ENCODE measurements around the gene ANKLE1. TPM values are rescaled to one million over a fixed set of nuclear protein-coding genes. Genes with fewer than 3 reads are reported as not detected.
A peak's percentile ranks its signal among the peaks of the same experiment; 100 is the strongest.

ANKLE1 gene
- polyA plus RNA-seq, 4 donors = 0.86 to 2.3 (median 1.3) TPM

DNA sequence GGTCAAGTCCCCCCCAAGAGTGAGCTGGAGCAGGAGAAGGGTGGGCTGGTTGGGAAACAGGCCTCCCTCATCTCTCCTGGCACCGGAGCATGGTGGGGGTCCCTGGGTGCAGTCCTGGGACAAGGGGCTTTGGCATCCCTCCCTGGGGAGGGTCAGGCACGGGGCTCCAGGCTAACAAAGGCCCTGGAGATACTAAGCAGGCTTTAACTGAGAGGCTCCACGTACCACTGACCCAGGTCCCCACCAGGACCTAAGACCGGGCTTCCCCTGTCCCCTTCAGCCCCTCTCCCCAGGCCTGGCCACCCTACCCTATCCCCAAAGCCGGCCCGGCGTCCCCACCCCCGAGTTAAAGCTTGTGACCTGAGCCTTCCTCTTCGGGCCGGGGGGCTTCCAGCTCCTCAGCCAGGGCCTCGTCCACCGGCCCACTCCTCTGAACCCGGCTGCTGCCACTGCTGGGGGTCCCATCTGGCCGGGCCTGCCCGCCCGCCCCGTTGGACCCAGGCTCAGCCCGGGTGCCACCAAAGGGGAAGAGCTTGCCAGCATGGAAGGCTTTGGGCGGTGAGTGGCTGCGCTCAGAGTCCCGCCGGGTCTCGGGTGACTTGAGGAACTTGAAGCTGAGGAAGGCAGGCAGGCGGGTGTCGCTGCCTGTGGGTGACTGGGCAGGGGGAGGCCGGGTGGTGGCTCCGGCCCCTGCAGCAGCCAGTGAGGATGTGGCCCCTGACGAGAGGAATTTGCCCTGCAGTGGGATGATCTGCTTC lies 42.8 kb downstream of the ANKLE1 start:
- DNase-seq (ENCODE audit: low read depth in 4 of 4, low spot score in 2 of 4) = no peak

DNA sequence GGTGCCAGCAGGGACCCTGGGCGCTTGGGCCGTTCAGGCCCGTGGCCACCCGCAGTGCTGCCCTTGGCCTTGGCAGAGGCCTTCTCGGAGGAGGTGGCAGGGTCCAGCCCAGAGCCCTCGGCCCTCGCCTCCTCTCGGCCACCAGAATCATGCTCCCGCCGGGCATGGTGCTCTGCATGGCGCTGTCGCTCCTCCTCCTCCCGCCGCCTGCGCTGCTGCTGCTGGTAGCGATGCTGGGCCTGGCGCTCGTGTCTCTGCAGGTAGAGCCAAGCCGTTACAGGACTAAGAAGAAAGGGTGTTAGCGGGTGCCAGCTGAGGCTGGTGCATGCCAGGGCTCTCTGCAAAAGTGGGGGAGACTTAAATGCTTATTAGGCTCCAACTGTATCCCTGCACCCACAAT lies 43.4 kb downstream of the ANKLE1 start:
- DNase-seq (ENCODE audit: low read depth in 4 of 4, low spot score in 2 of 4) = no peak

- no peak for DNase-seq (ENCODE audit: low read depth in 4 of 4, low spot score in 2 of 4)
Measured at GRCh38 chr19:17325881-17326594, 44.3 kb downstream of the ANKLE1 start.

- DNase-seq (ENCODE audit: low read depth in 4 of 4, low spot score in 2 of 4) = no peak
Measured at GRCh38 chr19:17326595-17326966, 44.9 kb downstream of the ANKLE1 start.

DNA sequence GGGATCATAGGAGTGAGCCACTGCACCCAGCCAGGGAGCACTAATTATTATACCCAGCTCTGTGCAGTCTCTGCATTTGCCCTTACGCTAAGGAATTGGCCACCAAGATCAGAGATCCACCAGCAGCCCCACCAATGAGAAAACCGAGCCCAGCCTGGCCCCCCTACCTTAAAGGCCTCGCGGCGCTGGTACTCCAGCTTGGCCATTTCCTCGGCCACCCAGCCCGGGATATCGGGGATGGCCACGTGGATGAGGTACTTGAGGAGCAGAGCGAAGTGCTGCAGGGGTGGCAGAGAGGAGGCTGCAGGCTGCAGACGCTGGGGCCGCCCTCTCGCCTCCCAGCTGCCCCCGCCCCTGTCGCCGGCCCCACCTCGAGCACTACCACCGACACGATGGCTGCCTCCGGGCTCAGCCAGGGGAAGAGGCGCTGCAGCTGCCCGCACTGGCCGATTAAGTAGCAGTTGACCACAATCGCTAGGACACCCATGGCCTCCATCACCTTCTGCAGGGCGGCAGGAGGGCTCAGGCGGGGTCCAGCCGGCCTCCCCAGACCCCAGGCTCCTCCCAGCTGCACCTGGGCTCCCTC lies 45.5 kb downstream of the ANKLE1 start:
- DNase-seq (ENCODE audit: low read depth in 4 of 4, low spot score in 2 of 4) = no peak

- DNase-seq (ENCODE audit: low read depth in 4 of 4, low spot score in 2 of 4) = peak in 1 of 4 donors; percentile 66
Measured at GRCh38 chr19:17327654-17328516, 46.2 kb downstream of the ANKLE1 start.

DNA sequence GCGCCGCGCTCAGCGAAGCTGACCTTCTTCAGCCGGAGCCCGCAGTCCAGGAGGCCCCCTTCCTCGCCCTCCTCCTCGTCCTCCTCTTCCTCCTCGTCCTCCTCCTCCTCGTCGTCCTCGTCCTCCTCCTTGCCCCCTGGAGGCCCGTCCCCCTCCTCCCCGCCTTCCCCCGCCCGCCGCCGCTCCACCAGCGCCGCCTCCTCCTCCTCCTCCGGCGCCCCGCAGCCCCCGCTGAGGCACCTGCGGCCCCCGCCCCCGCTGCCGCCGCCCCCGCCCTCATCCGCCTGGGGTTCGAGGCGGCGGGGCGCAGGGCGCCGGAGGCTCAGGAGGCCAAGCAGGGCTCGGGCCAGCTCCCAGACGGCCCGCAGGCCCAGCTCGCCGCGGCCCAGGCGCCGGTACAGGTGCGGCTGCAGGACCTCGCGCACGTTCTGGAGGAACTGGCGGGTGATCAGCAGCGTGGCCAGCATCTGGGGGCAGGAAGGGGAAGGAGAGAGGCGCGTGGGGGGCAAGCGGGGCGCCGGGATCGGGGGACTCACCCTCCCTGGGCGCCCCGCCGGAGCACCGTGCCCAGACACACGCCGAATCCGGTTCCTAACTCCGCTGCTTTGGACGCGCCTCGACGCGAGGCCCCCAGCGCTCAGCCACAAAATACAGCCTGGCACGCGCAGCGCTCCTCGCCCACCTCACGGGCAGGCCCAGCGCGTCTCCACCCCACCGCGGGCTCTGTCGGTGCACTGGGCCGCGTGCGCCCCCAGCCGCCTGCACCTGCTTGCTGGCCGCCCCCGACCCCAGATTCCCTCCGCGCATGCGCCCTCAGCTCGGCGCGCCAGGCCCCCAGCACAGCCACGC lies 47.0 kb downstream of the ANKLE1 start:
- no peak for DNase-seq (ENCODE audit: low read depth in 4 of 4, low spot score in 2 of 4)

- DNase-seq (ENCODE audit: low read depth in 4 of 4, low spot score in 2 of 4) = no peak
Measured at GRCh38 chr19:17329366-17330261, 47.9 kb downstream of the ANKLE1 start.

- DNase-seq (ENCODE audit: low read depth in 4 of 4, low spot score in 2 of 4) = no peak
Measured at GRCh38 chr19:17330262-17331044, 48.8 kb downstream of the ANKLE1 start.

DNA sequence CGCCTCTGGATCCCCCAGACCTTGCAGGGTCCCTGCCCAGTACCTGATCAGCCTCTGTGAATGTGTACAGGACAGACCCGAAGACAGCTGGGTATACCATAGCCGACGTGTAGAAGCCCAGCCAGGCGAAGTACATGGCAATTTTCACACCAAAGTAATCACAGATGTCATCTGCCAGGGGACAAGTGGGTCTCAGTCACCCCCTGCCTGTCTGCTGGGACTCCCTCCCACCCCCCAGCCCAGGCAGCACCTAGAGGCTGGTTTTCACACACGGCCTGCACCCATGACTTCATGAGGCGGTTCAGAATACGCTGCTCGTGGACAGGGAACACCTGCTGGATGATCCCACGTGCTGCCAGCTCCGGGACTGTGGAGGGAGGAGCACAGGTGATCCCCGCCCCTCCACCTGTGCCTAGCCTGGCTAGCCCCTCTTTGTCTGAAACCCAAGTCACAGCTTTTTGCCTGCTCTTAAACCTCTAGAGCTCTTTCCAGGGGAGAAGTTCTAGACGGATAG lies 49.4 kb downstream of the ANKLE1 start:
- no peak for DNase-seq (ENCODE audit: low read depth in 4 of 4, low spot score in 2 of 4)

DNA sequence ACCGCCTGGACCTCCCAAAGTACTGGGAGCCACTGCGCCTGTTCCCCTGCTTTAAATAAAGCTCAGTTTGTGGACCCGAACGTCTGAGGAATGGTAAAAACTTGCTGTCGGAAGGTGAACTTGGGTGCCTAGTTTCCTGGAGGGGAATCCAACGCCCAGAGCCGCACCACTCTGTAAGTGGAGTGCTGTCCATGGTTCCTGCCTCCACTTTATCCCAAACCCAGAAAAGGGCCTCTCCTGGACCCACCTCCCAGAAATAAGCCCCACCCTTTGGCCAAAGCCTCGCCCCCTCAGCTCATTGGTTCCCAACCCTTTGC lies 50.6 kb downstream of the ANKLE1 start:
- DNase-seq (ENCODE audit: low read depth in 4 of 4, low spot score in 2 of 4) = no peak

- DNase-seq (ENCODE audit: low read depth in 4 of 4, low spot score in 2 of 4) = no peak
Measured at GRCh38 chr19:17332677-17333581, 51.2 kb downstream of the ANKLE1 start.

DNA sequence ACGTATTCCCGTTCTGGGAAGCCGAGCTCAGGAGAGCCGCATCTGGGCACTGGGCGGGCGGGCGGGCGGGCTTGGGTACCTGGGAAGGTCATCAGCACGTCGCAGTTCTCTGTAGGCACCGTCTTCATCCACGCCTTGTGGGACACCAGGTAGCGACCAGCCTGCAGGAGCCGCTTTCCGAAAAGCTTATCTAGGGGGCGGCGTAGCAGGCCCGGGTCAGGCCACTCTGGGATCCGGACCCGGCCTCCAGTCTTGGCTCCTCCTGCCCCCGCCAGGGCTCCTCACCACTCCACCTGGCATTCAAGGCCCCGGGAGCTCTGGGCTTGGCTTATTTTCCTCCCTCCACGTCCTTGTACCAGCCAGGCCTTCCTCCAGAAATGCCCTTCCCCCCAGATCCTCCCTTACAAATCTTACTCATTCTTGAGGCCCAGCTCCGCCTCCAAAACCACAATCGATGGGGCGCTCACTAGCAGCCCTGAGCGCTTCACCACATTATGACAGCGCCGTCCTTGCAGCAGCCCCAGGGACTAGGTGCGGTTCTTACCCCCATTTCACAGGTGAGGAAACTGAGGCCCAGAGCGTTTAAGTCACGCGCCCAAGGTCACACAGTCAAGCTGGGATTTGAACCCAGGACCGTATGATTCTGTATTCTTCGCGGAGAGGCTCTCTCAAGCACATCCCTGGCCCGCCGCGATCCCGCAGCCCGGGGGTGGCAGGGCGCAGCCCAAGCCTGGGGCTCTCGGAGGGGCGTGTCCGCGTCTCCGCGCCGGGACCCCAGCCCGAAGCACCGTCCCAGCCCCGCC lies 52.1 kb downstream of the ANKLE1 start:
- no peak for DNase-seq (ENCODE audit: low read depth in 4 of 4, low spot score in 2 of 4)

DNA sequence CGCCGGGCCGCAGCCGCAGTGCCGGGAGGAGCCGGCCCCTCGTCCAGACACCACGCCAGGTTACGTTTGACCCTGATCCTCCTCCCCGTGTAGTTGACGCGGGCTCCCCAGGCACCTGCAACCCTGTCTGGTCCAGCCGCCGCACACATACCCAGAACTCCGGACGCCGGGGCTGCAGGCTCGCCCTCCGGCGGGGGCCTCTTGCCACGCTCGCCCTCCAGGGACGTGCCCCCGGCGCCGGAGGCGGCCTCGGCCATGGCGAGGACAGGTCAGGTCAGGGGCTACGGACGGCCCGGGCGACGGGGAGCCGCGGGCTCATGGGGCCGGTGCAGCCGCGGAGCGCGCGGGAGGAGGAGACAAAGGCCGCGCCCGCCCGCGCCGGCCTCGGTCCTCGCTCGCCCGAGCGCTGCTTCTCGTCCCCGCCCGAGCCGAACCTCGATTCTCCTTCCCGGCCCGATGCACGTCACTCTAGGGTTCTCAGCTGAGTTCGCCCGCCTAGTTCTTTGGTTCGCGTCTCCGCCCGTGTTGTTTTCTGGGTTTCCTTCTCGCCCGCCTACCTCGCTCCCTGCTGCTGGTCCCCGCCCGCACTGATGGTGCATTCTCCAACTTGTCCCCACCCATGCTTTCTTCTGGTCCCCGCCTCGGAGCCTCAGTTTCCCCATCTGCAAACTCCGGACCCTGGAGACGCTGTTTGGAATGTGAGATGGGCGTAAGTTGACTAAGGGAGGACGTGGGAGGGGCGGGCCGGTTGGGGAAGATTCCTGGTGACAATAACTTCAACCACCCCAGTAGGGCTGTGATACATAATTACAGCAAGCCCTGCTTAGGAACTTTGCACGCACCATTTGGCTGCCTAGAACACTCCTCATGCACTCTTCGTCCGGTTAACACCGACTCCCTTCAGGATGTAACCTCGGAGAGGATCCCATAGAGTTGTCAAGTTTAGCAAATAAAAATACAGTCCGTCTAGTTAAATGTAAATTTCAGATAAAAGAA lies 53.0 kb downstream of the ANKLE1 start, which contains the start of gene ANO8:
Gene ANO8, minus strand, starts transcription at position 442 of the 996 bp plus-strand sequence. Its CDS starts 185 bp downstream, at position 257.
- DNase-seq (ENCODE audit: low read depth in 4 of 4, low spot score in 2 of 4) = peak; percentile 80 to 99 (median 94)

- no peak for DNase-seq (ENCODE audit: low read depth in 4 of 4, low spot score in 2 of 4)
Measured at GRCh38 chr19:17335575-17335974, 53.9 kb downstream of the ANKLE1 start.
